HepG2 (cell line): ENCODE data around the gene CCL17. TPM values are rescaled to one million over a fixed set of nuclear protein-coding genes. Genes with fewer than 3 reads are reported as not detected.

Source experiments
- CBX1 ChIP-seq: IDR thresholded peaks from one replicate; pipeline ENCODE4 v1.6.1; 2016; ENCODE audit warnings: antibody characterized with exemption, low read depth
- HES4 ChIP-seq: sonication (generic); formaldehyde crosslinking; IDR thresholded peaks from 2 replicates; pipeline ENCODE4 v1.9.0; 2021; ENCODE audit warnings: mild to moderate bottlenecking, missing genetic modification reagents, borderline replicate concordance
- KDM4B ChIP-seq: sonication (generic); formaldehyde crosslinking; IDR thresholded peaks from 2 replicates; pipeline ENCODE4 v1.4.0; 2020; ENCODE audit warnings: missing genetic modification reagents
- NR2F2 ChIP-seq: IDR thresholded peaks from 2 replicates; pipeline ENCODE4 v1.6.1; 2012; ENCODE audit warnings: low read depth, inconsistent platforms, borderline replicate concordance
- POLR2A ChIP-seq, 2 experiments: IDR thresholded peaks; 2 replicates each; pipeline ENCODE4 v1.6.1; 2011; ENCODE audit warnings: low read depth in 2 of 2, low read length in 2 of 2, mild to moderate bottlenecking in 1 of 2, moderate library complexity in 1 of 2; ENCODE audit not compliant: insufficient read depth in 1 of 2
- RARA ChIP-seq: IDR thresholded peaks from 2 replicates; pipeline ENCODE4 v1.6.1; 2016; ENCODE audit warnings: missing genetic modification reagents, missing compliant biosample characterization
- RBM22 ChIP-seq: fragments of 200-400 bp; formaldehyde crosslinking; optimal IDR thresholded peaks from 2 replicates; pipeline ENCODE3; 2017; ENCODE audit warnings: mild to moderate bottlenecking, low read length, moderate library complexity
- SAFB2 ChIP-seq: sonication (generic); formaldehyde crosslinking; IDR thresholded peaks from 2 replicates; pipeline ENCODE4 v1.5.1; 2020; ENCODE audit warnings: missing genetic modification reagents, low read depth, mild to moderate bottlenecking, borderline replicate concordance
- ZNF326 ChIP-seq: sonication (generic); formaldehyde crosslinking; IDR thresholded peaks from 2 replicates; pipeline ENCODE4 v1.4.0; 2020; ENCODE audit warnings: missing genetic modification reagents, borderline replicate concordance
- ZNF335 ChIP-seq: sonication (generic); formaldehyde crosslinking; IDR thresholded peaks from 2 replicates; pipeline ENCODE4 v1.4.0; 2020; ENCODE audit warnings: missing genetic modification reagents
- ZNF337 ChIP-seq: sonication (generic); formaldehyde crosslinking; IDR thresholded peaks from 2 replicates; pipeline ENCODE4 v1.5.1; 2020; ENCODE audit warnings: missing genetic modification reagents, low read depth, mild to moderate bottlenecking, borderline replicate concordance
- ZNF414 ChIP-seq: sonication (generic); formaldehyde crosslinking; IDR thresholded peaks from 2 replicates; pipeline ENCODE4 v1.5.0; 2020; ENCODE audit warnings: missing genetic modification reagents
- ZNF44 ChIP-seq: sonication (generic); formaldehyde crosslinking; IDR thresholded peaks from 2 replicates; pipeline ENCODE4 v1.5.1; 2020; ENCODE audit warnings: mild to moderate bottlenecking, missing genetic modification reagents
- ZNF503 ChIP-seq: sonication (generic); formaldehyde crosslinking; IDR thresholded peaks from 2 replicates; pipeline ENCODE4 v1.4.0; 2020; ENCODE audit warnings: missing genetic modification reagents
- ZNF558 ChIP-seq: sonication (generic); formaldehyde crosslinking; IDR thresholded peaks from 2 replicates; pipeline ENCODE4 v1.9.0; 2022; ENCODE audit warnings: mild to moderate bottlenecking, missing genetic modification reagents, borderline replicate concordance
- ZNF724P ChIP-seq: sonication (generic); formaldehyde crosslinking; IDR thresholded peaks from 2 replicates; pipeline ENCODE4 v1.8.0; 2022; ENCODE audit warnings: missing genetic modification reagents, borderline replicate concordance
- ZNF776 ChIP-seq: sonication (generic); formaldehyde crosslinking; IDR thresholded peaks from 2 replicates; pipeline ENCODE4 v1.4.0; 2020; ENCODE audit warnings: mild to moderate bottlenecking, missing genetic modification reagents
- polyA plus RNA-seq, 8 experiments: library from polyadenylated mRNA; depleted of rRNA in 3 of 8; stranded (reverse) in 7 of 8; unstranded in 1 of 8; fragments of >200 nt; fragmentation: Illumina TruSeq in 4 of 8; extraction: Trizol in 4 of 8; gene quantifications; 2 replicates each; pipeline versions ENCODE4 v1.2.1 to v1.2.3, GENCODE V29; 2011 to 2016; ENCODE audit warnings: low read depth in 4 of 8, missing spikeins in 1 of 8, mixed read lengths in 1 of 8; ENCODE audit not compliant: insufficient read depth in 1 of 8
- total RNA-seq, 5 experiments: library from RNA; depleted of rRNA; stranded (reverse); fragments of >200 nt; fragmentation: Illumina TruSeq; extraction: Trizol; gene quantifications; 2 replicates each; pipeline ENCODE4 v1.2.3, GENCODE V29; 2016; ENCODE audit warnings: low read depth in 1 of 5
- TF ChIP-seq, protein P1 (sequence below): sonication (generic); formaldehyde crosslinking; IDR thresholded peaks from 2 replicates; pipeline ENCODE4 v1.4.0; 2020; ENCODE audit warnings: mild to moderate bottlenecking, missing genetic modification reagents
- TF ChIP-seq, protein P2 (sequence below): sonication (generic); formaldehyde crosslinking; IDR thresholded peaks from 2 replicates; pipeline ENCODE4 v1.5.0; 2020; ENCODE audit warnings: mild to moderate bottlenecking, low read depth, missing genetic modification reagents, borderline replicate concordance
- TF ChIP-seq, protein P3 (sequence below): IDR thresholded peaks from 2 replicates; pipeline ENCODE4 v1.6.1; 2016; ENCODE audit warnings: mild to moderate bottlenecking, missing biosample characterization, missing genetic modification reagents

Gene CCL17
- total and polyA plus RNA-seq, 2 of the 13 experiments (the other 11 are each of a cell fraction or from before 2014, with no cell fraction given), result not detected

GRCh38 chr16:57384248-57385070 lies 20.1 kb upstream of the CCL17 start (continued):
- TF ChIP-seq ZNF44 (CRISPR knock-in tag), result peak; percentile 60; the same call in 1 of the 2 replicates
- TF ChIP-seq ZNF724P (CRISPR knock-in tag), result no peak
- peak; percentile 55; the same call in 1 of the 2 replicates for TF ChIP-seq HES4 (CRISPR knock-in tag)
- TF ChIP-seq, protein P1, sequence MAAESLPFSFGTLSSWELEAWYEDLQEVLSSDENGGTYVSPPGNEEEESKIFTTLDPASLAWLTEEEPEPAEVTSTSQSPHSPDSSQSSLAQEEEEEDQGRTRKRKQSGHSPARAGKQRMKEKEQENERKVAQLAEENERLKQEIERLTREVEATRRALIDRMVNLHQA (CRISPR knock-in tag), result no peak
- no peak for TF ChIP-seq ZNF558
- TF ChIP-seq CBX1, result no peak
- peak; percentile 83; the same call in 1 of the 2 replicates for TF ChIP-seq ZNF776 (CRISPR knock-in tag)
- TF ChIP-seq, protein P2, sequence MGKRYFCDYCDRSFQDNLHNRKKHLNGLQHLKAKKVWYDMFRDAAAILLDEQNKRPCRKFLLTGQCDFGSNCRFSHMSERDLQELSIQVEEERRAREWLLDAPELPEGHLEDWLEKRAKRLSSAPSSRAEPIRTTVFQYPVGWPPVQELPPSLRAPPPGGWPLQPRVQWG (CRISPR knock-in tag), result no peak
- TF ChIP-seq ZNF414 (CRISPR knock-in tag), result no peak
- peak; percentile 15; the same call in 1 of the 2 replicates for TF ChIP-seq ZNF503 (CRISPR knock-in tag)
- peak; percentile 37; the same call in 1 of the 2 replicates for TF ChIP-seq NR2F2
- TF ChIP-seq, protein P3, sequence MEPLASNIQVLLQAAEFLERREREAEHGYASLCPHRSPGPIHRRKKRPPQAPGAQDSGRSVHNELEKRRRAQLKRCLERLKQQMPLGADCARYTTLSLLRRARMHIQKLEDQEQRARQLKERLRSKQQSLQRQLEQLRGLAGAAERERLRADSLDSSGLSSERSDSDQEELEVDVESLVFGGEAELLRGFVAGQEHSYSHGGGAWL, result no peak
- peak in 1 of 2 experiments; percentile 52; a peak in 2 of 4 replicates for TF ChIP-seq POLR2A (IDR thresholded peaks at IDR 0.05; ENCODE audit: insufficient read depth in 1 of 2, low read depth in 2 of 2, low read length in 2 of 2)
- peak; percentile 91; the same call in 1 of the 2 replicates for TF ChIP-seq SAFB2 (CRISPR knock-in tag)
- no peak for TF ChIP-seq RARA (CRISPR knock-in tag)
- 0 out of 2 replicates have a peak, but pooled peaks have one; percentile 19 for TF ChIP-seq KDM4B (CRISPR knock-in tag)
- TF ChIP-seq ZNF337 (CRISPR knock-in tag), result no peak
- TF ChIP-seq ZNF335 (CRISPR knock-in tag), result 0 out of 2 replicates have a peak, but pooled peaks have one; percentile 59
- peak; percentile 98 for TF ChIP-seq RBM22
- peak; percentile 99 for TF ChIP-seq ZNF326
